Coronary artery (tissue), 2 donors: ENCODE measurements around the gene YTHDC1.

Source experiments
- DNase-seq: peaks from one replicate; pipeline ENCODE4 v3.0.0-alpha.2; 2017; ENCODE audit warnings: low spot score
- H3K27ac ChIP-seq, 2 donors: fragments of 200-600 bp; sonication (generic); one replicate each; pipeline ENCODE4 v1.5.1; 2016 to 2019
- H3K4me3 ChIP-seq: fragments of 200-600 bp; sonication (generic); 2 replicates; pipeline ENCODE4 v1.5.1; 2016; ENCODE audit warnings: mild to moderate bottlenecking, moderate library complexity
- CTCF ChIP-seq: fragments of 200-600 bp; sonication (generic); IDR thresholded peaks from one replicate; pipeline ENCODE4 v1.5.1; 2019; ENCODE audit warnings: antibody characterized with exemption

YTHDC1 gene

DNA sequence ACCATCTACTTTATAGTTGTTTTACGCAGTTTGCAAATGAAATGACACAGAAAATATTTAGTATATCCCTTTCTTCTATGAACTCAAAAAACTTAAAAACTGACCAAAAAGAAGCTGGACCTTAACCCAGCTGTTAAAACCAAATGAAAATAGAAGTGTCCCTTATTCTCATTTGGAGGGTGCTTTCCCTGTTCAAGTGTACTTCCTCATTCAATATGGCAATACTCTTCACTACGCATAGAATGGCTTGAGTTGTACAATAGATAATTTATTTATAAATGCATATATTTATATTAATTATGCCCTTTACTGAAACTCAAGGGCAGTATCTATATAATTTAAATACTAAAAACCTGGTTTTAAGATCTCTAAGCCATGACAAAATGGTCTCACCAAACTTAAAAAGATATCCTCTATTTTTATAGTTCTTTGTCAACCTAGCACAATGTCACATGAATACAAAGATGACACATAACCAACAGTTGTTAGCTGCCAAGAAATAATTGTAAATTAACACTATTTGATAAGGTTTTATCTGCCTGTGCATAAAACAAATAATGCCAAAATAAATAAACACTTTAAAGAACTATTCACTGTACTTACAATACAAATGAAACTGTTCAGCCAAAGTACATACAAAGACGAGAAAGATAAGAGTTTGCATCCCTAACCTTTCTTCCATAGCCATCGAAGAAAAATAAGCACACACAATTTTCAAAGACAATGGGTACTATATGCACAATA is 25.2 kb downstream of the YTHDC1 start:
- H3K27ac ChIP-seq, result no peak overlapping the region
- no peak for DNase-seq
- H3K4me3 ChIP-seq, result no peak overlapping the region
- no peak for TF ChIP-seq CTCF

GRCh38 chr4:68319040-68319439 is 30.9 kb downstream of the YTHDC1 start:
- DNase-seq, result no peak
- H3K27ac ChIP-seq, result no peak overlapping the region
- H3K4me3 ChIP-seq, result no peak overlapping the region
- no peak for TF ChIP-seq CTCF

- no peak for DNase-seq
- TF ChIP-seq CTCF, result no peak
- H3K27ac ChIP-seq, result no peak overlapping the region
- H3K4me3 ChIP-seq, result no peak overlapping the region
These were observed 33.5 kb downstream of the YTHDC1 start for GRCh38 chr4:68316193-68316969.

GRCh38 chr4:68310651-68311247 is 39.1 kb downstream of the YTHDC1 start:
- DNase-seq, result no peak
- H3K27ac ChIP-seq, result no peak overlapping the region
- no peak overlapping the region for H3K4me3 ChIP-seq
- TF ChIP-seq CTCF, result no peak

GRCh38 chr4:68304731-68305130 is 45.2 kb downstream of the YTHDC1 start:
- no peak for TF ChIP-seq CTCF
- no peak for DNase-seq

DNA sequence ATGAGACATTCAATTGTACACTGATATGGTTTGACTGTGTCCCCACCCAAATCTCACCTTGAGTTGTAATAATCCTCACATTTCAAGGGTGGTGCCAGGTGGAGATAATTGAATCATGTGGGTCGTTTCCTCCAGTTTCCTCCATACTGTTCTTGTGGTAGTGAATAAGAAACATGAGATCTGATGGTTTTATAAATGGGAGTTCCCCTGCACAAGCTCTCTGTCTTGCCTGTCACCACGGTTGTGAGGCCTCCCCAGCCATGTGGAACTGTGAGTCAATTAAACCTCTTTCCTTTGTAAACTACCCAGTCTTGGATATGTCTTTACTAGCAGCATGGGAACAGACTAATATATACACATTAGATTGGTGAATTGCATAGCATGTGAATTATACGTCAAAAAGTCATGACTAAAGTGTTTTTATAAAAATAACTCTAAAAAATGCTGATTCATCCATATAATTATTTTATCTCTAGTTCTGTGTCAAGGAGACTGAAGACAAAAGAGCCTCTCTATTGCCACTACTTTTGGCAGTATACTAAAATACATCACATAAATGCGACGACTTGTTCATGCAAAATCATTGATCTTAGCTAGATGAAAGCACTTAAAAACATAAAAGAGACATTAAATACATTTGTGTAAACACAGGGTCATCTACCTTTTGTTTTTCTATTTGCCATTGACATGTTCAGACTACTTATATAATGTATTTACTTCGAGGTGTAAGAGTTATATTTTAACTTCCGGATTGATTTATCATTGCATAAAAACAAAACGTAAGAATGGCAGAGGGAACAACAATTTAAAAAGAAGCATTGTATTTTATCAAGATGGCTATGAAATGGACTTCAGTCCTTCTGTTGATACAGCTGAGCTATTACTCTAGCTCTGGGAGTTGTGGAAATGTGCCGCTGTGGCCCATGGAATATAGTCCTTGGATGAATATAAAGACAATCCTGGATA is 50.1 kb downstream of the YTHDC1 start:
- TF ChIP-seq CTCF, result no peak
- DNase-seq, result no peak
- Histone ChIP-seq H3K27ac (no peak overlapping the region), H3K4me3 (no peak overlapping the region)

More at GRCh38 chr4:68304731-68305130, 45.2 kb downstream of the YTHDC1 start:
- Histone ChIP-seq H3K27ac (no peak overlapping the region), H3K4me3 (no peak overlapping the region)
